Measurements from ENCODE around the gene SLC16A9.
"Not testable (repeated sequence)": the region's sequence is repeated elsewhere in the genome, so short reads cannot be mapped to it uniquely, and the experiment has no call there.

The SLC16A9 gene

DNA sequence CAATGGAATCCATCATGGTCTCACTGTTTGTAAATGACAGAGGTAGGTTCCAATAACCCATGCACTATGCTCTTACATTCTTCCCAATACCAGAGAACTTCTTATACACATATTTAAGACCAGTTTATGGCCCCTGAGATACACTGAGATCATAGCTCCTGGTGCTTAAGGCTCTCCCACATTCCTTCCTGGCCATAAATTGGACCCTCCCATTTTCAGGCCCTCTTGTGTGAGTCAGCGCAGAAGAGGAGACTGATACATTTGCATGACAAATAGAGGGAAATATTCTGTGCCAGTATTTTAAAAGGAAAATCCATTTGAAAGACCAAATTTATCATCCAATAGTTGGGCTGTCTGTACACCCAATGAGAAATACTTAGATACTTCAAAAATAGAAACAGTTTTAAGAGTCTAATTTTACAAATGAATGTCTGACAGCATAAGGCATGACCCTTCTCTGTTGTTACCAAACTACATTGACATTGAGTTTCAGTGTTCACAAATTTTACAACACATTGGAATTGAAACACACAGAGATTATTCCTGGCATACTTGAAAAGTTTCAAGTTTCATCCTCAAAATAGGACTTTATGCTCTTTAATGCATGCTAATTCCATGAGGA, 35.3 kb downstream of the SLC16A9 start:
- DNase-seq: no peak

DNA sequence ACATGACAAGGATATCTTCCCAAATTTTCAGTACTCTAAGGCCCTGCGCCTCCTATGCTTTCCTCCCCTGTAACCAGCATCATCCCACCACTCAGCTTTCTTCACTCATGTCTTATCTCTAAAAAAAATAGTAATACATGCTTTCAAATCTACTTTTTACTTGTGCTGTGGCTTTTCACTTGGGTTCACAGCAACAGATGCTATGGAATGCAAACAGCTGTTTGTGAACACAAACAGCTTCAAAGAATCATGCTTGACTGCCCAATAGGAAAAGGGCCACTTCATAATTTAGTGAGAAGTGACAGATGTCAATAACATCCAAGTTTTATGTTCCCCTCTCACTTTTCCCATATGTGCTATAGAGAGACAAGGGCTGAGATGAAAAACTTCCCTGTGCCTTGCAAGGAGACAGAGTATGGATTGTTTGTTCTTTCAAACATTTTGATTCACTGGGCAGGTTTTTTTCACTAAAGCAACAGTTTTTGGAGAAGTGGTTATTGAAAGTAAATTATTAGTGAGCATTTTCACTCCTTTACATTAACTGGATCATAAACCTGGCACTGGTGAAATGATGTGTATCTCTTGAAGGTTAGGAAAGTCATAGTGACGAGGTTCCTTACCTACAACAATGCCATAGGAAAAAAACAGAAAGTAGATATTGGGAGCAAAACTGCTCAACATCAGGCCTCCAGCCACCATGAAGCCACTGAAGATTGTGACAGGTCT, 37.3 kb downstream of the SLC16A9 start:
- DNase-seq: no peak

GRCh38 chr10:59670269-59670668, 39.4 kb downstream of the SLC16A9 start:
- DNase-seq: no peak

DNA sequence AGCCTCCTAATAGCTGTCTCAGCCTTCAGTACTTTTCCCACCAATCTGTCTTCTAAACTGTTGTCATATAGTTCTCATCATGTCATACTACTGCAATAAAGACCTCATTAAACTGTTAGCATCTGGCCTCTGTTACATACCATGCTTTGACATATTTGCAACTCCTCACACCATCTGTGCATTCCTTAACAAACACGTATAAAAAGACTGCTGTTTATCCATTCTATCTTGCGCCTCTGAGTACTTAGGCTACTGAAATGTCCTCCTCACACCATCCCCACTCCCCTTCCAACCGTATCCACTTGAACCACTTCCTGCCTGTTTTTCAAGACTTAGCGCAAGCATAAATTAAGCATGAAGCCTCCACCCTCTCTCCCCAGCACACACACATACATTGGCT, 41.6 kb downstream of the SLC16A9 start:
- no peak for DNase-seq

DNA sequence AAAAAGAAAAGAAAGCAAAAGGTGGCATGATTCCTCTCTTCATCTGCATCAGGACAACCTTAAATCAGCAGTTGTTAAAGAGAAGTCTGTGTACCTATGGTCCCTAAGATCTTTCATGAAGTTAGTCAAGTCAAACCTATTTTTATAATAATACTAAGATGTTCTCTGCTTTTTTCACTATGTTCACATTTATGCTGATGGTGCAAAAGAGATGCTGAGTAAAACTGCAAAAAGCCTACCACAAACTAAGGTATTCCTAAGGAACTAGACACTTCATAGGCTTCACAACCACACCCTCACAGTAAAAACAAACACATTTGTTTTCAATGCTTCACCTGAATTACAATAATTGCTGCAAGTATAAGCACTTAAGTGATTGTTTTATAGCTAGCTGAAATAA, 43.3 kb downstream of the SLC16A9 start:
- no peak for DNase-seq

DNA sequence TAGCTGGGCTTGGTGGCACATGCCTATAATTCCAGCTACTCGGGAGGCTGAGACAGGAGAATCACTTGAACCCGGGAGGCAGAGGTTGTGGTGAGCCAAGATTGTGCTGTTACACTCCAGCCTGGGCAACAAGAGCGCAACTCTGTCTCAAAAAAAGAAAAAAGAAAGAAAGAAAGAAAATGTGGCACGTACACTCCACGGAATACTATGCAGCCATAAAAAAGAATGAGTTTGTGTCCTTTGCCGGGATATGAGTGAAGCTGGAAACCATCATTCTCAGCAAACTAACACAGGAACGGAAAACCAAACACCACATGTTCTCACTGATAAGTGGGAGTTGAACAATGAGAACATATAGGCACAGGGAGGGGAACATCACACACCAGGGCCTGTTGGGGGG, 46.4 kb downstream of the SLC16A9 start:
- not testable (repeated sequence) for DNase-seq

- no peak for DNase-seq
These were observed 51.9 kb downstream of the SLC16A9 start for GRCh38 chr10:59657724-59658123.

GRCh38 chr10:59655309-59655708, 54.3 kb downstream of the SLC16A9 start:
- DNase-seq: no peak

GRCh38 chr10:59654007-59654406, 55.6 kb downstream of the SLC16A9 start:
- peak; percentile 61 for DNase-seq

GRCh38 chr10:59651902-59652301, 57.7 kb downstream of the SLC16A9 start:
- DNase-seq: no peak

DNA sequence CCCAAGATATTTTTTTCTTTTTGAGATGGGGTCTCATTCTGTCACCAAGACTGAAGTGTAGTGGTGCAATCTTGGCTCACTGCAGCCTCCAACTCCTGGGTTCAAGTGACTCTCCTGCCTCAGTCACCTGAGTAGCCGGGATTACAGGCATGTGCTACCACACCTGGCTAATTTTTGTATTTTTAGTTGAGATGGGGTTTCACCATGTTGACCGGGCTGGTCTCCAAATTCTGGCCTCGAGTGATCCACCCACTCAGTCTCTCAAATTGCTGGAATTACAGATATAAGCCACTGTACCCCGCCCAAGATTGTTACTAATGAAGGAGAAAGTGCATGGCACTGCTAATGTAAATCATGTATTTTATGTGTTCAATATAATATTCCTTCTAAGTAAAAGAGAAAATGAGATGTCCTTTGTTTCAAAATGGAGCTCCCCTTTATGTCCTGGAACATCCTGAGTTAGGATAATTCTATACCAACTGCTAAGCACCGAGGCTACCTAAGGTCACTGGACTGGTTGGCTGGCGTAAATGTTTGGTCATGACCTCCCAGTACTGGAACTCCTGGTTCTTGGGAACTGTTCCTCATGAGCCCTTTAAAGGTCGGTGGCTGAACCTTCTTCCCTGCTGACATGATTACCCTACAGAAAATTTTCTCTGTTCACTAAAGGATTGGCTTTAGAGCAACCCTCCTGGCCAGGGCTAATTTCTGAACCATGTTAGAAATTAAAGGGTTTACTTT, 59.9 kb downstream of the SLC16A9 start:
- DNase-seq: no peak

- no peak for DNase-seq
These were observed 60.9 kb downstream of the SLC16A9 start for GRCh38 chr10:59648711-59649201.

DNA sequence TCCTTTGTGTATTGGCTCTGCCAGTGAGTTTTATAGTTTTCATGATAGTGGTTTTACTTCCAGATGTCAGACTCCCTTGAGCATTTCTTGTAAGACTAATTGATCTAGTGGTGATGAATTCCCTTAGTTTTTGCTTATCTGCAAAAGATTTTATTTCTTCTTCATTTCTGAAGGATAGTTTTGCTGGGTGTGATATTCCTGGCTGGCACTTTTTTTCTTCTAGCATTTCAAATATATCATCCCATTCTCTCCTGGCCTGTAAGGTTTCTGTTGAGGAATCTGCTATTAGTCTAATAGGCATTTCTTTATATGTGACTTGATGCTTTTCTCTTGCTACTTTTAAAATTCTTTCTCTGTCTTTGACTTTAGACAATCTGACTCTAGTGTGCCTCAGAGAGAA, 64.8 kb downstream of the SLC16A9 start:
- DNase-seq: no peak

DNA sequence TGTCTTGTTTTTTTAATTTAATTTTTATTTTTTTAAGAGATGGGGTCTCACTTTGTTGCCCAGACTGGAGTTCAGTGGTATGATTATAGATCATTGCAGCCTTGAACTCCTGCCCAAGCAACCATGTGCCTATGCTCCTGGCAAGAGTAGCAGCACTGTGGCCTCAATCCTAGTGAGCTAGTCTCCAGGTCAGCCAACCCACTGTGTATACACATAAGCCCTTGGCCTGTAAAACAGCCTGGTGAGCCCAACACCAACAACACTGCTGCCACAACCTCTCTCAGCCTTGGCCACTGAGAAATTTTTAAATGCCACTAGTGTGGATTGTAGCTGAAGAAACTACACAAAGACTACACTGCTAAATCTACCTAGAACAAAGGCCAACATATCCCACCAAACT, 68.0 kb downstream of the SLC16A9 start:
- not testable (repeated sequence) for DNase-seq

GRCh38 chr10:59635502-59636290, 74.0 kb downstream of the SLC16A9 start:
- no peak for DNase-seq

- DNase-seq: no peak
These were observed 75.5 kb downstream of the SLC16A9 start for GRCh38 chr10:59634102-59634501.

GRCh38 chr10:59633063-59633462, 76.6 kb downstream of the SLC16A9 start:
- DNase-seq: peak; percentile 12

DNA sequence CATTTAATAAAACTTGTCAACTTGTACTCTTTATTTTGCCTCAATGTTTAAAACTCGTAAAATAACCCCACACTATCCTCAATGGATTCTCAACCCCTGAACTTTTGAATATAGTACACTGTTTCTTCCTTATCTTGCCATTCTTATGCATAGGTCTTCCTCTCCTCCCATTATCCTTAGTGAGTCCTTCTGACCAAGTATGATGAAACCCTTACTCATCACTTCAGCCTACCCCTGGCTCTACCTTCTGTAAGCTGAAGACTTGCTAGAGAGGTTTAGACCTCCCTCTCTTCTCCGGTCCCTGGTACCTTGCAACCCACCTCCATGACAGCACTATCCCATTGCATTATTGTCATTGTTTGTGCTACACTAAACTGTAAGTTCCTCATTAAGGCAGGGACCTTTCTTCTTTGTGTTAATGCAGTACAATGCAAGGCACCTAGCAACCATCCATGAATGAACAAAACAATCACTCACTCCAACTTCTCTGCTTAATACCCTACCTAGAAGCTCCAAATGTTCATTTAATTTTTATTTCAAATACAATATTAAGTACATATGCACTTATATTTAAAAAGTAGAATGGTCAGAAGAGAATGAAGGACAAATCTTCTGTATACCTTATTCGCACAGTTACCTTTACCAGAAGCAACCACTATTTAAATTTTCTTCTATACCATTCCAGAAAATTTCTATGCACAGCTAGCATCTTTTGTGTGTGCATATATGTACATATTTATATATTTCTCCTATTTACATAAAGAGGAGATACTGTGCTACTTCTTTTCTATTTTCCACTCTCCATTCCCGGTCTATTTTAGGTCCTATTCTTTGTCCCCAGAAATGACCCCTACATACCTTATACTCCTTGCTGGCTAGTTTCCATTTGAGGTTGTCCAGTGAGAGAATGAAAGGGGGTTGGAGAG, 77.5 kb downstream of the SLC16A9 start:
- DNase-seq: no peak

DNA sequence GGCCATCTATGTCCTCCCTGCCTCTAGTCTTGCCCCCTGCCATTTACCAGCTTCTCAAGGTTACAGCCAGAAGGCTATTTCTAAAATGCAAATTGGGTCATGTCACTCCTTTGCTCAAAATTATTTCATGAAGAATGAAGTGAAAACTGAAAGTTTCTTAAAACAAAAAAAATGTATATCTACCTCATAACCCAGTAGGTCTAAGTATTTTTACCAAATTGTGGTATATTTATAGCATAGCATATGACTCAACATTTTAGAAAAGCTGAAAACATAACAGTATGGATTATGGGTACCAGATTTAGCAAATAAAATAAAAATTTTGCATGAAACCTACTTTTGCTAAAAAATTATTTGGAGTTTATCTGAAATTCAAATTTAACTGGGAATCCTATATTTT, 78.4 kb downstream of the SLC16A9 start:
- no peak for DNase-seq

GRCh38 chr10:59628965-59629364, 80.7 kb downstream of the SLC16A9 start:
- DNase-seq: no peak

GRCh38 chr10:59628456-59628855, 81.2 kb downstream of the SLC16A9 start:
- DNase-seq: no peak

All from hematopoietic multipotent progenitor cell treated with erythropoietin and hydrocortisone succinate and interleukin-3 and kit ligand, for 4 days (in vitro differentiated cells).